ENCODE data around the gene TBX19.

TBX19 gene

DNA sequence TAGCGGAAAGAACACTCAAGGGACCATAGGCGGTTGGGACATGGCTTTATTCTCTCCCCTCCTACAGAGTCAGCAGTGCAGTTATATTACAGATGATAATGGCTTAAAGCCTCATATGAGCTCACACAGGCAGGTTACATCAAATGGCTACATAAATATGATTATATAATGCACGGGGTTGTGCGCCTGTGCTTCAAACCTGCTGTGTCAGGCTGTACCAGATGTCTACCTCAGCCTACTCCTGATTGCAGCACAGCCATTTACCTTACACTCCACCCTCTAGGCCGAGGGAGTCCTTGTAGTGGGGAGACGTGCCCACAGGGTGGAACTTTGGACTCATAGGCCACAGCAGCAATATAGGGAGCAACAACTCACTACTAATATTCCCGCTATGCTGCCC lies 16.4 kb upstream of the TBX19 start:
- Mint-ChIP-seq H3K4me1 (peaks cover 15% of the 10 kb centered on the region), H3K4me3 (no peak overlapping the region), H3K27me3 (no peaks in the 10 kb centered on the region), H3K27ac (no peak overlapping the region), H3K9me3 (peaks cover 0 to 12% of the 10 kb centered on the region in 2 donors)
- no peak for DNase-seq
- no peak for ATAC-seq

DNA sequence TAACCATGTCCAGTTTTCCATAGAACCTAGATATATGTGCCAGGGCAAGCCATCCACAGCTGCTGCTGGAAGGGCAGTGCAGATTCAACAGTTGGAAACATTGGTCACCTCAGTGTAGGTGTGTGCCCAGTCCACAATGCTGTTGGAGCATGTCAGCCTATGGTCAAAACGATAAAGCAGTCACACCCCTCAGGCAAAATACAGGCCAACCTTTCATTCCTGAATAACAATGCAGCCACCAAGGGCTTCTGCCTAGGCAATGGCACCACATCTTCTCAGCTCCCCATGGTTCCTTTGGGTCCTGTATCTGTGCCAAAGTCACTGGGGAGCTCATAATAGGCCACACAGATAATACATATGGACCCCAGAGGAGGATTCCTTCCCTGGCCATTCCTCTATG lies 15.1 kb upstream of the TBX19 start:
- DNase-seq (no peak), ATAC-seq (no peak)
- no peaks in the 10 kb centered on the region for H3K27me3 Mint-ChIP-seq
- peaks cover 10% of the 10 kb centered on the region for H3K4me1 Mint-ChIP-seq
- H3K9me3 Mint-ChIP-seq: peaks cover 0 to 14% of the 10 kb centered on the region in 2 donors
- no peak overlapping the region for H3K4me3 Mint-ChIP-seq
- no peak overlapping the region for H3K27ac Mint-ChIP-seq

DNA sequence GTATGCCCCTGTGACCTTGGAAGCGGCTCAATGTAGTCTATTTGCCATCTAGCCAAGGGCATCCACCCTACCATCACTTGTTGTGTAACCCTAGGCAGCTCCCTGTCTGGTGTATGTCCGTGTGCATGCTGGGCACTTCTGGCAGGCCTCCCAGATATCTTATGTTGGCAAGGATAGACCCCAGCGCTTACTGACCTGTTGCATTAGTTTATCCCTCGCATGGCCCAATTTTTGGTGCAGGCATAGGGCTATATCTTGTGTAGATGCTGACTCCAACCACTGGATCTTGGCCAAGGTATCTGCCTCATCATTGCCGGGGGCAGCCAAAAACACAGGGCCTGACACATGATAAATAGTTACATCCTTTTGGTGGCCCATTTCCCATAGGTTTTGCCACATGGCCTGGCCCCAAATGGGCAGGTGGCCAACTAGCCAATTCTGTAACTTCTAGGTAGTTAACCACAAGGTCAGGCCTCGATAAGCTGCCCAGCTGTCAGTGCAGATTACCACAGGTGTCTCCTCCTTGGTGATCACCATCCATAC lies 14.0 kb upstream of the TBX19 start:
- Mint-ChIP-seq H3K4me1 (no peaks in the 10 kb centered on the region), H3K4me3 (no peak overlapping the region), H3K27ac (no peak overlapping the region), H3K27me3 (no peaks in the 10 kb centered on the region), H3K9me3 (peaks cover 0 to 14% of the 10 kb centered on the region in 2 donors)
- DNase-seq (no peak), ATAC-seq (no peak)

DNA sequence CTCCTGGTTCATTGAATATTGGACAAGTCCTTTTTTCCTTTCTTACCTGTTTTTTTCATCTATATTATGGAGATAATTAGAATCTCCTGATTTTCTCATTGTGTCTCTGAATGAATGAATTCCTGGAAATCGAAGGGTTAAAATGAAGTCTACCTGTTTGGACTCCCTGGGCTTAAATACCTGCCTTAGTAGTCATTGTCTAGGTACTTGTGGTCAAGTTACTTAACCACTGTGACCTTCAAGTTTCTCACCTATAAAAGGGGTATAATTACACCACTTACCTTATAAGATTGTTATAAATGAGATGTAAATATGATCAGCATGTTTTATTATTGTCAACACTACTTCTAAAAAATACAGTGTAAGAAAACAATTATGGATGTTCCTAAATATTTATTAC lies 9.0 kb upstream of the TBX19 start:
- H3K9me3 Mint-ChIP-seq: peaks cover 0 to 8% of the 10 kb centered on the region in 2 donors
- no peaks in the 10 kb centered on the region for H3K27me3 Mint-ChIP-seq
- ATAC-seq: no peak
- no peak for DNase-seq
- H3K27ac Mint-ChIP-seq: peak overlapping the region in 1 of 2 donors; percentile 34
- no peaks in the 10 kb centered on the region for H3K4me1 Mint-ChIP-seq
- H3K4me3 Mint-ChIP-seq: no peak overlapping the region

GRCh38 chr1:168273575-168273974 lies 7.1 kb upstream of the TBX19 start:
- DNase-seq: no peak
- H3K4me1 Mint-ChIP-seq: no peaks in the 10 kb centered on the region
- H3K27ac Mint-ChIP-seq: no peak overlapping the region
- H3K27me3 Mint-ChIP-seq: no peaks in the 10 kb centered on the region
- peaks cover 0 to 8% of the 10 kb centered on the region in 2 donors for H3K9me3 Mint-ChIP-seq
- no peak for ATAC-seq
- no peak overlapping the region for H3K4me3 Mint-ChIP-seq

- Mint-ChIP-seq H3K4me1 (no peaks in the 10 kb centered on the region), H3K27me3 (no peaks in the 10 kb centered on the region), H3K4me3 (no peak overlapping the region), H3K9me3 (no peaks in the 10 kb centered on the region), H3K27ac (peak overlapping the region in 1 of 2 donors; percentile 10)
- ATAC-seq (no peak), DNase-seq (no peak)
Observed at GRCh38 chr1:168279253-168279652, 1.4 kb upstream of the TBX19 start.

DNA sequence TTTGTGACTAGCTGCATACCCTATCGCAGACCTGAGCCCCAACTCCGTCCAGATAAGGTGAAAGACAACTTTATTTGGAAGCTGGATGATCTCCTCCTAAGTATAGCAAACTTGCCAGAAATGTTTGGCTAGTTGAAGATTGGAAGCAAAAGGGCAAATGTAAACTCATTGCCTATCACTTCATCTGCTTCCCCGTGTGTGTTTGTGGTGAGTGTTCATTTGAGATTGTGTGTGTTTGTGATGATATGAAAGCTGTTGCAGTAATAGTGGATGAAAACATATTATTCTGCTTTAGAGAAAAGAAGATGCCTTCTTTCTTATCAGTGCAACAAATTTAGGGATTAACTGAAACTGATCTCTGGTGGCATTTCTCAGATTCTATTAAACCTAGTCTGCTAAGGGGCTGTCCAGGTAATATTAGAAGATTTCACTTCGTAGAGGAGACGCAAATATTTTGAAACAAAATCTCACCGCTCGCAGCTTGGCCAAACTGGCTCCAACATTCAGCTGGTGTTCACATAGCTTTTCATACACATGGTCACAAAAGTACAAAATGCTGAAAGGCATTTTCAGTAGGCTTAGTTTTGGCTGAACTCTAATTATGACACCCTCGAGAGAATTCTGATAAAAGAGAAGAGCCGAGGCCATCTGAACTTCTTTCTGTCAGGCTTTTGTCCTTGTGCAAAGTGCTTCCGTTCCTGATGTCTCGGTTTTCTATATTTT lies 1.1 kb downstream of the TBX19 start:
- no peaks in the 10 kb centered on the region for H3K27me3 Mint-ChIP-seq
- no peaks in the 10 kb centered on the region for H3K9me3 Mint-ChIP-seq
- DNase-seq: no peak
- H3K4me1 Mint-ChIP-seq: peaks cover 8% of the 10 kb centered on the region
- H3K27ac Mint-ChIP-seq: no peak overlapping the region
- no peak for ATAC-seq
- H3K4me3 Mint-ChIP-seq: no peak overlapping the region

GRCh38 chr1:168285521-168285790 lies 4.8 kb downstream of the TBX19 start:
- no peak for DNase-seq

GRCh38 chr1:168285971-168286927 lies 5.6 kb downstream of the TBX19 start:
- ATAC-seq (no peak), DNase-seq (no peak)
- Mint-ChIP-seq H3K4me1 (peaks cover 16% of the 10 kb centered on the region), H3K4me3 (no peak overlapping the region), H3K27me3 (no peaks in the 10 kb centered on the region), H3K27ac (no peak overlapping the region), H3K9me3 (no peaks in the 10 kb centered on the region)

More at GRCh38 chr1:168285521-168285790, 4.8 kb downstream of the TBX19 start:
- Mint-ChIP-seq H3K4me1 (peaks cover 16% of the 10 kb centered on the region), H3K27me3 (no peaks in the 10 kb centered on the region), H3K4me3 (no peak overlapping the region), H3K9me3 (no peaks in the 10 kb centered on the region), H3K27ac (no peak overlapping the region)
- ATAC-seq: no peak

GRCh38 chr1:168287237-168287664 lies 6.6 kb downstream of the TBX19 start:
- DNase-seq (no peak), ATAC-seq (peak; percentile 83)
- Mint-ChIP-seq H3K4me3 (no peak overlapping the region), H3K9me3 (no peaks in the 10 kb centered on the region), H3K4me1 (peaks cover 16% of the 10 kb centered on the region), H3K27me3 (no peaks in the 10 kb centered on the region), H3K27ac (peak overlapping the region in 1 of 2 donors; percentile 40)

- peak overlapping the region in 1 of 2 donors; percentile 46 for H3K27ac Mint-ChIP-seq
- DNase-seq (no peak), ATAC-seq (no peak)
- H3K9me3 Mint-ChIP-seq: no peaks in the 10 kb centered on the region
- peaks cover 16% of the 10 kb centered on the region for H3K4me1 Mint-ChIP-seq
- H3K4me3 Mint-ChIP-seq: no peak overlapping the region
- no peaks in the 10 kb centered on the region for H3K27me3 Mint-ChIP-seq
Observed at GRCh38 chr1:168288311-168289052, 7.8 kb downstream of the TBX19 start.

- Mint-ChIP-seq H3K27ac (no peak overlapping the region), H3K27me3 (no peaks in the 10 kb centered on the region), H3K4me3 (no peak overlapping the region), H3K9me3 (no peaks in the 10 kb centered on the region), H3K4me1 (peaks cover 13% of the 10 kb centered on the region)
- DNase-seq (no peak), ATAC-seq (no peak)
Observed at GRCh38 chr1:168291222-168291837, 10.7 kb downstream of the TBX19 start.

GRCh38 chr1:168293356-168293755 lies 12.7 kb downstream of the TBX19 start:
- Mint-ChIP-seq H3K27ac (no peak overlapping the region), H3K9me3 (no peaks in the 10 kb centered on the region), H3K27me3 (no peaks in the 10 kb centered on the region), H3K4me1 (no peaks in the 10 kb centered on the region), H3K4me3 (no peak overlapping the region)
- ATAC-seq (no peak), DNase-seq (no peak)

DNA sequence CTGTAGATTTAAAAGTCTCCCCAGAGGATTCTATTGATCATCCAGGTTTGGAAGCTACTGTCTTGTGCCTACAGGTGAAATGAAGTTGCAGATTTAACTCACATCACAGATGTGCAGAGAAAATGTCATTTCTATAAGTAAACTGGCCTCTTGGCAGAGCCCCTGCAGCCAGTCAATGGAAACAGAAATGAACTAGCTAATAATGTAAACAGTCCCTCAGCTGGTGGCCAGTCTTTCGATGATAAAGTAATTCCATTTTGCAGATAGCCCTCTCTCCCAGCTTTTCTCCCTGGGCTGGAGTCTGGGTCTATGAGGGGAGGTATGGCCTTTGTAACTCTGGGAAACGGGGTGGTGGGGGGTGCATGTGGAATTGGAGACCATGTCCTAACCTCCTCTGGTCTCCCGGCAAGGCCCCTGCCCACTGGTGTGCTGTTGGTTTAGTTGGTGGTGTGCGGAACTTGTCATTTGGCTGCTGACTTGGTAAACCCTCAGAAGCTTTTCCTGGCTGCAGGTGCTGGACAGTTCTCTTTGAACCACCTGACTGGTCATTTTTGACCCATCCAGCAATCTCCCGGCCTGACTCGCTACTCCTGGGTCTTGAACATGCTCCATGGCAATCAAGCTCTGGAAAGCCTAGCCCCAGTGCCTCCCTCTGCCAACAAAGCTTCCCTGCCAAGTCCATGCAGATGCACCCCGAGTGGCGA lies 14.9 kb downstream of the TBX19 start:
- DNase-seq (no peak), ATAC-seq (no peak)
- H3K27ac Mint-ChIP-seq: no peak overlapping the region
- no peaks in the 10 kb centered on the region for H3K9me3 Mint-ChIP-seq
- H3K4me3 Mint-ChIP-seq: no peak overlapping the region
- no peaks in the 10 kb centered on the region for H3K4me1 Mint-ChIP-seq
- H3K27me3 Mint-ChIP-seq: no peaks in the 10 kb centered on the region

Measured in stimulated activated naive CD8-positive, alpha-beta T cell treated with anti-CD3 and anti-CD28 coated beads, Interleukin-15, amount 100 ng/mL, for 72 hours (primary cell).